Kidney epithelial cell (primary cell): ENCODE data around the gene SERINC3. TPM values are rescaled to one million over a fixed set of nuclear protein-coding genes. Genes with fewer than 3 reads are reported as not detected.

Experiments used
- DNase-seq: peaks from one replicate; pipeline ENCODE4 v3.0.0-alpha.2; 2010; ENCODE audit warnings: low read depth
- H3K27me3 ChIP-seq: 2 replicates; pipeline ENCODE4 v1.6.0; 2011; ENCODE audit warnings: low read length; ENCODE audit not compliant: control insufficient read depth, insufficient read depth
- H3K36me3 ChIP-seq: 2 replicates; pipeline ENCODE4 v1.5.1; 2011; ENCODE audit warnings: low read length; ENCODE audit not compliant: control insufficient read depth, insufficient read depth
- H3K4me3 ChIP-seq: 2 replicates; pipeline ENCODE4 v1.5.1; 2011; ENCODE audit warnings: low read depth, mild to moderate bottlenecking, control low read depth, low read length
- total RNA-seq: library from RNA; depleted of rRNA; stranded (reverse); fragments of >200 nt; gene quantifications from 2 replicates; pipeline ENCODE4 v1.2.3, GENCODE V29; 2015
- TF ChIP-seq, protein P1 (sequence below): IDR thresholded peaks from 2 replicates; pipeline ENCODE4 v1.5.1; 2011; ENCODE audit warnings: mild to moderate bottlenecking, moderate library complexity, low read length, control low read depth, inconsistent platforms; ENCODE audit not compliant: insufficient read depth, poor library complexity, severe bottlenecking

The SERINC3 gene
- total RNA-seq, 1 donor from 2014 or later = 80.5 TPM

DNA sequence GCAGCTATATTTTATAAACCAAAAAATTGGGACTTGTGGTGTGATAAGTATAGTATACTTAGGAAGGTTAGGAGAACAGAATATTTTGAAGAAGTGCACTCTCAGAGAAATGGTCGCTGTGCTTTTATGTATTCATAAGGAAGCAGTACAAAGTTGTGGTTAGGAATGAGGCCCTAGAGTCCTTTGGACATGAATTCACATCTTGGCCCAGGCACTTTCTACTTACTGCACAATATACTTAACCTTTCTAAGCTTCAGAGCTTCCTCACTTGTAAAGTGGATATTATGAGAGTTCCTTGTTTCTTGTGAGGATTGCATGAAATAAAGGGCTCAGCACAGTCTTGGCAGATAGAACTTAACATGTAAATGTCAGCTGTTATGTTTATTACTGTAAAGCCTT is 21.0 kb upstream of the SERINC3 start:
- Histone ChIP-seq H3K4me3 (no peak overlapping the region), H3K36me3 (no peaks in the 10 kb centered on the region), H3K27me3 (no peaks in the 10 kb centered on the region)
- no peak for DNase-seq
- TF ChIP-seq, protein P1, sequence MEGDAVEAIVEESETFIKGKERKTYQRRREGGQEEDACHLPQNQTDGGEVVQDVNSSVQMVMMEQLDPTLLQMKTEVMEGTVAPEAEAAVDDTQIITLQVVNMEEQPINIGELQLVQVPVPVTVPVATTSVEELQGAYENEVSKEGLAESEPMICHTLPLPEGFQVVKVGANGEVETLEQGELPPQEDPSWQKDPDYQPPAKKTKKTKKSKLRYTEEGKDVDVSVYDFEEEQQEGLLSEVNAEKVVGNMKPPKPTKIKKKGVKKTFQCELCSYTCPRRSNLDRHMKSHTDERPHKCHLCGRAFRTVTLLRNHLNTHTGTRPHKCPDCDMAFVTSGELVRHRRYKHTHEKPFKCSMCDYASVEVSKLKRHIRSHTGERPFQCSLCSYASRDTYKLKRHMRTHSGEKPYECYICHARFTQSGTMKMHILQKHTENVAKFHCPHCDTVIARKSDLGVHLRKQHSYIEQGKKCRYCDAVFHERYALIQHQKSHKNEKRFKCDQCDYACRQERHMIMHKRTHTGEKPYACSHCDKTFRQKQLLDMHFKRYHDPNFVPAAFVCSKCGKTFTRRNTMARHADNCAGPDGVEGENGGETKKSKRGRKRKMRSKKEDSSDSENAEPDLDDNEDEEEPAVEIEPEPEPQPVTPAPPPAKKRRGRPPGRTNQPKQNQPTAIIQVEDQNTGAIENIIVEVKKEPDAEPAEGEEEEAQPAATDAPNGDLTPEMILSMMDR = no peak

DNA sequence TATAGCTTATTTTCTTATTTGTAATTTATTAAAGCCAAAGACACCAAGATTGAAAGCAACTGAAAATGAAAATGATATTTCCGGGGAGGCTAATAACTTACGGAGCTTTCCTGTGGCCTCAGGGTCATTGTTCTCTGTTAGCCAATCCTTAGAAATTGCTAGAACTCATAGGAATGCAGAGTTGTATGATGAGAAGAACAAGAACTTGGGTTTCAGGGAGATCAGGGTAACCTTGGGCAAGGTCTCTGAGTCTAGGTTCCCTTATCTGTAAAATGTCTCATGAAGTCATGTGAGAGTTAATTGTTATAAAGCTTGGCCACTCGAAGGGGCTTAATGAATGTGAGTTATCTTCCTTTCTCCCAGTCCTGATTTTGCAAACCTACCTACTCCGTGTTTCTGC is 20.1 kb upstream of the SERINC3 start:
- Histone ChIP-seq H3K4me3 (no peak overlapping the region), H3K36me3 (no peaks in the 10 kb centered on the region), H3K27me3 (no peaks in the 10 kb centered on the region)
- TF ChIP-seq, protein P1 = no peak
- DNase-seq = no peak

DNA sequence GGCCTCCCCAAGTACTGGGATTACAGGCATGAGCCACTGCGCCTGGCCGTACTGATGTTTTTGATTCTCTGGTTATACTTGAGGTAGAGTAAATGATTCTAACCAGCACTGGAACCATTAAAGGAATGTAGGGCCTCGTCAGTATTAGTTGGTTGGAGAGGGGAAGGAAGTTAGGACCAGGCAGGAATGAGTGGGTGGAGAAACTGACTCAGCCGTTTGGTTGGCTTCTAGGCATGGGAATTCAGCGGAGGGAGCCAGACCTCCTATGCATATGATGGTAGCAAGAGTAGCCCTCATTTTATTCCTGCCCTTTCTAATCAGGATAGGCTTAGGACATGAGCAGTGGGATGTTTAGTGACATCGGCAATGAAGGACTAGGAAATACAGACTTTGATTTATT is 19.0 kb upstream of the SERINC3 start:
- Histone ChIP-seq H3K36me3 (no peaks in the 10 kb centered on the region), H3K27me3 (no peaks in the 10 kb centered on the region), H3K4me3 (no peak overlapping the region)
- no peak for DNase-seq
- TF ChIP-seq, protein P1 = no peak

DNA sequence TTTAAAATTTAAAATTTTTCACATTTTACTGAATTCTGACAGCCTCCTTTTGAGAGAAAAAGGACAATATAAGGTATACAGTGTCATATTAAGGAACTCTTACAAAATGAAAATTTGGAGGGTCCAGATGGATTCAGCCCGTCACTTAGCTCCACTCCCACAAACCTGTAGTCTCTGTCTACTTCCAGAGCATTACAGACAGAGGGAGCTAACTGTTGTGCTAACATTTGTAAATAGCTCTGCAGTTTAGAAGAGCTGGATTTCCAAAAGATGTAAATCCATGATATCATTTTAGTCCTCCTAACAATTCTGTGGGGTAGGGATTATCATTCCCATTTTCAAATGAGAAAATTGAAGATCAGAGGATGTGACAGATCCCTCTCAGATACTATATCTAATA is 16.1 kb upstream of the SERINC3 start:
- TF ChIP-seq, protein P1 = no peak
- H3K27me3 ChIP-seq = no peaks in the 10 kb centered on the region
- H3K4me3 ChIP-seq = no peak overlapping the region
- no peaks in the 10 kb centered on the region for H3K36me3 ChIP-seq
- no peak for DNase-seq

DNA sequence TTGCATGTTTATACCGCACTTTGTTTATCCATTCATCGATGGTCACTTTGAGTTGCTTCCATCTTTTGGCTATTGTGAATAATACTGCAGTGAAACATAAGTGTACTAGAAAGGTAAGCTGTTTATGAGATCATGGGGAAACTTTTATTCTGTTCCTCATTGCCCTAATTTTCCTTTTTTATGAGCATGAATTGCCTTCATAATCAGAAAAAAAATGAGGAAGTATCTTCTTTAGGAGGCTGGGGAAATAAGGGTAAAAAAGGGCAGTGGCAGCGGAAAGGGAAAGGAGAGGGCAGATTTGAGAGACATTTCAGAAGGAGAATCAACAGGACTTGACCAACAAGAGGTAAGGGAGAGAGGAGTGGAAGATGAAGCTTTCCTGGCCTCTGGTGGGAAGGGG is 14.3 kb upstream of the SERINC3 start:
- no peaks in the 10 kb centered on the region for H3K36me3 ChIP-seq
- no peaks in the 10 kb centered on the region for H3K27me3 ChIP-seq
- no peak for DNase-seq
- TF ChIP-seq, protein P1 = no peak
- no peak overlapping the region for H3K4me3 ChIP-seq

DNA sequence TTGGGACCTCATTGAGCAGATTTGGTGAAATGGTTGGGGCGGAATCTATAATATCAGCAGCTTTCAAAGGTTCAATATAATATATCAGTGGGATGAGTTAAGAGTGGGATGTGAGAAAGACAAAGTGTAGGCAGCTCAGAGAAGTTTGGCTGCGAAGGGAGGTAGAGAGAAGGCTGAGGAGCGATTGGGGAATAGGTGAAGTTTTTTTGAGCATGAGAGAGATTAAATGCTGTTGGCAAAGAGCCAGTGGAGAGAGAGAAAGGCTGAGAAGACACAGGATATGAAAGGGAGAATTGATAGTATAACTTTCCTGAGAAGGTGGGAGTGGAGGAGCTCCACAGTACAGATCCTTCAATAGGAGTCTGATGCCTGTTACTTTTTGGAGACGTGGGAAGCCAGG is 12.1 kb upstream of the SERINC3 start:
- Histone ChIP-seq H3K4me3 (no peak overlapping the region), H3K36me3 (no peaks in the 10 kb centered on the region), H3K27me3 (no peaks in the 10 kb centered on the region)
- TF ChIP-seq, protein P1 = no peak
- no peak for DNase-seq
